ENCODE results near the gene TMTC2. TPM values are rescaled to one million over a fixed set of nuclear protein-coding genes. Genes with fewer than 3 reads are reported as not detected.

Gene TMTC2
- total and polyA plus RNA-seq, 10 of the 15 experiments (the other 5 are each of a cell fraction or from before 2014, with no cell fraction given) = 0.14 to 9.7 (median 1.2) TPM

- TF ChIP-seq USF1 (IDR thresholded peaks at IDR 0.05; ENCODE audit: borderline replicate concordance, extremely low read length, insufficient read depth, low read depth, low read length) (no peak), ZNF384 (IDR thresholded peaks at IDR 0.05; ENCODE audit: borderline replicate concordance, low read depth, low read length) (no peak), KLF5 (IDR thresholded peaks at IDR 0.05; ENCODE audit: partially characterized antibody) (no peak)
These were observed 239.9 kb downstream of the TMTC2 start (continued) for GRCh38 chr12:82926630-82927029.

DNA sequence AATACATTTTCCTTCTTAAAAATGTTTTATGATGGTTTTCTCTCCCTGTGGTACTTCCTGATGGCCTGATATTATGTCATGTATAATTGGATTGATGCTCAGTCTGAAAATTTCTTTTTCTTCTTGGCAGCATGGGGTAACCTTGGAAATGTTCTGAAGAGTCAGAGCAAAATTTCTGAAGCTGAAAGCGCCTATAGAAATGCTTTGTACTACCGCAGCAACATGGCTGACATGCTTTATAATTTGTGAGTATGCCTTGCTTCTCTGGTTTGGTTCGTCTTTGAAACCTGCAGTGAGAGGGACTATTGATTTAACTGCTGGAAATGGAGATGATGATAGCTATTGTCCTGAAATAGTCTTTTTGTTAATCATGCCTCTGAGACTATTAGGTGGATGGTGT is 243.6 kb downstream of the TMTC2 start:
- ChIA-PET CTCF (no interaction called here), POLR2A (no interaction called here), SMC1A (ENCODE audit: uncharacterized antibody, unreplicated experiment) (no interaction called here), RAD21 (ENCODE audit: unreplicated experiment) (no interaction called here)
- intact Hi-C loops (cut with micrococcal nuclease; ENCODE audit: unreplicated experiment) = no loop called here
- no TSS peak for BruUV-seq (replicated peaks)
- H3K27me3 ChIP-seq (replicated peaks in 1 of 2; ENCODE audit: control insufficient read depth in 2 of 2, insufficient read depth in 2 of 2, low read length in 1 of 2) = no peaks in the 10 kb centered on the region
- DNase-seq (ENCODE audit: low read depth, low spot score) (no peak), ATAC-seq (no peak), FAIRE-seq (no peak)
- H2AFZ ChIP-seq (ENCODE audit: control insufficient read depth, low read depth, low read length) = no peak overlapping the region
- no peak overlapping the region for H3K9ac ChIP-seq (ENCODE audit: control insufficient read depth, insufficient read depth, low read length)
- no peak overlapping the region for H3K4me2 ChIP-seq (ENCODE audit: control insufficient read depth, insufficient read depth)
- H3K79me2 ChIP-seq (ENCODE audit: control insufficient read depth, insufficient read depth, low read length) = no peaks in the 10 kb centered on the region
- no peaks in the 10 kb centered on the region for H3K36me3 ChIP-seq (ENCODE audit: control insufficient read depth in 2 of 2, insufficient read depth in 2 of 2, low read length in 1 of 2)
- H3K27ac ChIP-seq (ENCODE audit: control insufficient read depth, insufficient read depth) = no peak overlapping the region
- in situ Hi-C loops (cut with MboI) = no loop called here
- no peaks in the 10 kb centered on the region for H3K4me1 ChIP-seq (ENCODE audit: control insufficient read depth, insufficient read depth, low read length)
- 81% methylated on average over 3 of the region's 3 CpGs for WGBS (ENCODE audit: insufficient coverage, insufficient replicate concordance, low lambda C conversion rate, missing lambda C conversion rate)
- no peaks in the 10 kb centered on the region for H3K9me3 ChIP-seq (replicated peaks; ENCODE audit: control insufficient read depth, insufficient read depth, low read length)
- no peak overlapping the region for H3K4me3 ChIP-seq
- no peaks in the 10 kb centered on the region for H4K20me1 ChIP-seq (ENCODE audit: control insufficient read depth, insufficient read depth)
- TF ChIP-seq RUNX3 (IDR thresholded peaks at IDR 0.05; ENCODE audit: low read length) = no peak
- no peak for TF ChIP-seq HDGF (IDR thresholded peaks at IDR 0.05)
- no peak for TF ChIP-seq NFYA (IDR thresholded peaks at IDR 0.05; ENCODE audit: borderline replicate concordance, low read depth, low read length)
- no peak for TF ChIP-seq SUZ12 (IDR thresholded peaks at IDR 0.05; ENCODE audit: unreplicated experiment)
- no peak for TF ChIP-seq TCF3 (IDR thresholded peaks at IDR 0.05; ENCODE audit: borderline replicate concordance, insufficient read depth, low read depth, low read length)
- TF ChIP-seq CEBPB (IDR thresholded peaks at IDR 0.05; ENCODE audit: borderline replicate concordance in 1 of 2, low read depth in 2 of 2, low read length in 2 of 2) = no peak
- TF ChIP-seq, protein P1, sequence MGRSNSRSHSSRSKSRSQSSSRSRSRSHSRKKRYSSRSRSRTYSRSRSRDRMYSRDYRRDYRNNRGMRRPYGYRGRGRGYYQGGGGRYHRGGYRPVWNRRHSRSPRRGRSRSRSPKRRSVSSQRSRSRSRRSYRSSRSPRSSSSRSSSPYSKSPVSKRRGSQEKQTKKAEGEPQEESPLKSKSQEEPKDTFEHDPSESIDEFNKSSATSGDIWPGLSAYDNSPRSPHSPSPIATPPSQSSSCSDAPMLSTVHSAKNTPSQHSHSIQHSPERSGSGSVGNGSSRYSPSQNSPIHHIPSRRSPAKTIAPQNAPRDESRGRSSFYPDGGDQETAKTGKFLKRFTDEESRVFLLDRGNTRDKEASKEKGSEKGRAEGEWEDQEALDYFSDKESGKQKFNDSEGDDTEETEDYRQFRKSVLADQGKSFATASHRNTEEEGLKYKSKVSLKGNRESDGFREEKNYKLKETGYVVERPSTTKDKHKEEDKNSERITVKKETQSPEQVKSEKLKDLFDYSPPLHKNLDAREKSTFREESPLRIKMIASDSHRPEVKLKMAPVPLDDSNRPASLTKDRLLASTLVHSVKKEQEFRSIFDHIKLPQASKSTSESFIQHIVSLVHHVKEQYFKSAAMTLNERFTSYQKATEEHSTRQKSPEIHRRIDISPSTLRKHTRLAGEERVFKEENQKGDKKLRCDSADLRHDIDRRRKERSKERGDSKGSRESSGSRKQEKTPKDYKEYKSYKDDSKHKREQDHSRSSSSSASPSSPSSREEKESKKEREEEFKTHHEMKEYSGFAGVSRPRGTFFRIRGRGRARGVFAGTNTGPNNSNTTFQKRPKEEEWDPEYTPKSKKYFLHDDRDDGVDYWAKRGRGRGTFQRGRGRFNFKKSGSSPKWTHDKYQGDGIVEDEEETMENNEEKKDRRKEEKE (IDR thresholded peaks at IDR 0.05) = no peak
- TF ChIP-seq, protein P2, sequence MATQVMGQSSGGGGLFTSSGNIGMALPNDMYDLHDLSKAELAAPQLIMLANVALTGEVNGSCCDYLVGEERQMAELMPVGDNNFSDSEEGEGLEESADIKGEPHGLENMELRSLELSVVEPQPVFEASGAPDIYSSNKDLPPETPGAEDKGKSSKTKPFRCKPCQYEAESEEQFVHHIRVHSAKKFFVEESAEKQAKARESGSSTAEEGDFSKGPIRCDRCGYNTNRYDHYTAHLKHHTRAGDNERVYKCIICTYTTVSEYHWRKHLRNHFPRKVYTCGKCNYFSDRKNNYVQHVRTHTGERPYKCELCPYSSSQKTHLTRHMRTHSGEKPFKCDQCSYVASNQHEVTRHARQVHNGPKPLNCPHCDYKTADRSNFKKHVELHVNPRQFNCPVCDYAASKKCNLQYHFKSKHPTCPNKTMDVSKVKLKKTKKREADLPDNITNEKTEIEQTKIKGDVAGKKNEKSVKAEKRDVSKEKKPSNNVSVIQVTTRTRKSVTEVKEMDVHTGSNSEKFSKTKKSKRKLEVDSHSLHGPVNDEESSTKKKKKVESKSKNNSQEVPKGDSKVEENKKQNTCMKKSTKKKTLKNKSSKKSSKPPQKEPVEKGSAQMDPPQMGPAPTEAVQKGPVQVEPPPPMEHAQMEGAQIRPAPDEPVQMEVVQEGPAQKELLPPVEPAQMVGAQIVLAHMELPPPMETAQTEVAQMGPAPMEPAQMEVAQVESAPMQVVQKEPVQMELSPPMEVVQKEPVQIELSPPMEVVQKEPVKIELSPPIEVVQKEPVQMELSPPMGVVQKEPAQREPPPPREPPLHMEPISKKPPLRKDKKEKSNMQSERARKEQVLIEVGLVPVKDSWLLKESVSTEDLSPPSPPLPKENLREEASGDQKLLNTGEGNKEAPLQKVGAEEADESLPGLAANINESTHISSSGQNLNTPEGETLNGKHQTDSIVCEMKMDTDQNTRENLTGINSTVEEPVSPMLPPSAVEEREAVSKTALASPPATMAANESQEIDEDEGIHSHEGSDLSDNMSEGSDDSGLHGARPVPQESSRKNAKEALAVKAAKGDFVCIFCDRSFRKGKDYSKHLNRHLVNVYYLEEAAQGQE (IDR thresholded peaks at IDR 0.05; ENCODE audit: low read depth, low read length) = no peak
- no peak for TF ChIP-seq MLLT1 (IDR thresholded peaks at IDR 0.05)
- TF ChIP-seq MAX (IDR thresholded peaks at IDR 0.05; ENCODE audit: low read depth, low read length) = no peak

Measured in GM12878 (cell line).